Esophagus muscularis mucosa (tissue), 4 donors: ENCODE results near the gene SNX19. TPM values are rescaled to one million over a fixed set of nuclear protein-coding genes. Genes with fewer than 3 reads are reported as not detected.

Experiments used
- DNase-seq: peaks from one replicate; pipeline ENCODE4 v3.0.0-alpha.2; 2017; ENCODE audit errors: extremely low spot score
- H3K27ac ChIP-seq, 4 donors: fragments of 200-600 bp; sonication (generic); replicated peaks in 1 of 4; 1 replicate in 3 of 4; 2 replicates in 1 of 4; pipeline ENCODE4 v1.5.1; 2016 to 2019; ENCODE audit warnings: mild to moderate bottlenecking in 1 of 4
- H3K27me3 ChIP-seq, 4 donors: fragments of 200-600 bp; sonication (generic); one replicate each; pipeline versions ENCODE4 v1.5.1 to v1.6.0; 2016 to 2019
- H3K36me3 ChIP-seq, 4 donors: fragments of 200-600 bp; sonication (generic); one replicate each; pipeline ENCODE4 v1.5.1; 2016 to 2019
- H3K4me1 ChIP-seq, 4 donors: fragments of 200-600 bp; sonication (generic); one replicate each; pipeline ENCODE4 v1.5.1; 2016 to 2019
- H3K4me3 ChIP-seq, 4 donors: fragments of 200-600 bp; sonication (generic); 1 replicate in 2 of 4; 2 replicates in 2 of 4; pipeline ENCODE4 v1.5.1; 2016 to 2019; ENCODE audit warnings: mild to moderate bottlenecking in 4 of 4, moderate library complexity in 1 of 4
- H3K9me3 ChIP-seq, 4 donors: fragments of 200-600 bp; sonication (generic); 1 replicate in 3 of 4; 2 replicates in 1 of 4; pipeline ENCODE4 v1.5.1; 2016 to 2019
- CTCF ChIP-seq, 3 experiments: fragments of 200-600 bp in 2 of 3; fragments of 450-650 bp in 1 of 3; sonication (generic) in 2 of 3; IDR thresholded peaks; one replicate each; pipeline ENCODE4 v1.5.1; 2017 to 2019; ENCODE audit warnings: antibody characterized with exemption in 3 of 3, mild to moderate bottlenecking in 2 of 3, moderate library complexity in 1 of 3
- EP300 ChIP-seq: sonication (generic); formaldehyde crosslinking; IDR thresholded peaks from one replicate; pipeline ENCODE4 v1.6.1; 2017; ENCODE audit warnings: antibody characterized with exemption
- POLR2A ChIP-seq: fragments of 450-650 bp; IDR thresholded peaks from one replicate; pipeline ENCODE4 v1.6.1; 2017; ENCODE audit warnings: antibody characterized with exemption, moderate library complexity, mild to moderate bottlenecking, low read depth
- POLR2AphosphoS5 ChIP-seq, 2 donors: sonication (generic); formaldehyde crosslinking; IDR thresholded peaks; one replicate each; pipeline ENCODE4 v1.6.1; 2017; ENCODE audit warnings: antibody characterized with exemption in 2 of 2
- WGBS: methylation state at CpG from one replicate; pipeline ENCODE4 v1.1.5; 2018; 5-methylcytosine and 5-hydroxymethylcytosine counted together
- intact Hi-C: fragments of 100-400 bp; cut with DNase I; formaldehyde crosslinking; loops from one replicate; pipeline ENCODE4 v1.15.1; 2023
- total RNA-seq, 4 donors: library from RNA; depleted of rRNA; stranded (reverse); fragments of >200 nt; gene quantifications; one replicate each; pipeline versions ENCODE4 v1.1.0 to v1.2.1, GENCODE V29; 2016

Gene SNX19
- total RNA-seq, 4 donors from 2014 or later = 87.6 to 118 (median 95.8) TPM

- 75% methylated on average over 6 of the region's 6 CpGs for WGBS
- H3K4me1 ChIP-seq = peaks cover 22 to 31% (median 30%) of the 10 kb centered on the region in 4 donors
- DNase-seq = no peak
- no peaks in the 10 kb centered on the region for H3K27me3 ChIP-seq
- H3K4me3 ChIP-seq = no peak overlapping the region
- intact Hi-C loops = no loop called here
- no peak for TF ChIP-seq POLR2A
- peak in 1 of 2 donors; percentile 42 for TF ChIP-seq POLR2AphosphoS5 (IDR thresholded peaks at IDR 0.05)
- no peak for TF ChIP-seq EP300
- no peak for TF ChIP-seq CTCF (IDR thresholded peaks at IDR 0.05)
- no peaks in the 10 kb centered on the region for H3K9me3 ChIP-seq
- peak overlapping the region; percentile 38 to 76 (median 50) for H3K27ac ChIP-seq
- H3K36me3 ChIP-seq = peaks cover 46 to 87% (median 74%) of the 10 kb centered on the region in 4 donors
Measured at GRCh38 chr11:130876931-130877915, 39.1 kb downstream of the SNX19 start.

GRCh38 chr11:130876100-130876499 lies 40.2 kb downstream of the SNX19 start:
- DNase-seq = no peak
- no peak overlapping the region for H3K4me3 ChIP-seq
- peaks cover 31 to 43% (median 40%) of the 10 kb centered on the region in 4 donors for H3K4me1 ChIP-seq
- H3K27ac ChIP-seq = peak overlapping the region in 2 of 4 donors; percentile 38 to 76
- intact Hi-C loops = no loop called here
- 78% methylated on average over 4 of the region's 4 CpGs for WGBS
- no peaks in the 10 kb centered on the region for H3K27me3 ChIP-seq
- no peak for TF ChIP-seq POLR2A
- no peak for TF ChIP-seq EP300
- no peak for TF ChIP-seq CTCF (IDR thresholded peaks at IDR 0.05)
- TF ChIP-seq POLR2AphosphoS5 (IDR thresholded peaks at IDR 0.05) = no peak
- peaks cover 47 to 86% (median 68%) of the 10 kb centered on the region in 4 donors for H3K36me3 ChIP-seq
- no peaks in the 10 kb centered on the region for H3K9me3 ChIP-seq

- whole genome bisulfite sequencing = 93% methylated on average over 7 of the region's 7 CpGs
- TF ChIP-seq EP300 (no peak), POLR2A (no peak), CTCF (IDR thresholded peaks at IDR 0.05) (no peak), POLR2AphosphoS5 (IDR thresholded peaks at IDR 0.05) (no peak)
Measured at GRCh38 chr11:130874955-130875531, 41.2 kb downstream of the SNX19 start.

GRCh38 chr11:130874396-130874795 lies 41.9 kb downstream of the SNX19 start:
- DNase-seq = no peak
- Histone ChIP-seq H3K4me3 (no peak overlapping the region), H3K36me3 (peaks cover 34 to 80% (median 59%) of the 10 kb centered on the region in 4 donors), H3K4me1 (peaks cover 33 to 45% (median 41%) of the 10 kb centered on the region in 4 donors), H3K27me3 (no peaks in the 10 kb centered on the region), H3K9me3 (no peaks in the 10 kb centered on the region), H3K27ac (no peak overlapping the region)
- intact Hi-C loops = no loop called here
- no peak for TF ChIP-seq CTCF (IDR thresholded peaks at IDR 0.05)
- TF ChIP-seq POLR2AphosphoS5 (IDR thresholded peaks at IDR 0.05) = no peak
- TF ChIP-seq POLR2A = no peak
- no peak for TF ChIP-seq EP300
- WGBS = 69% methylated on average over 1 of the region's 1 CpG

More at GRCh38 chr11:130874955-130875531, 41.2 kb downstream of the SNX19 start:
- intact Hi-C loops = no loop called here
- Histone ChIP-seq H3K4me1 (peaks cover 33 to 45% (median 41%) of the 10 kb centered on the region in 4 donors), H3K27ac (no peak overlapping the region), H3K36me3 (peaks cover 41 to 84% (median 65%) of the 10 kb centered on the region in 4 donors), H3K4me3 (no peak overlapping the region), H3K9me3 (no peaks in the 10 kb centered on the region), H3K27me3 (no peaks in the 10 kb centered on the region)
- no peak for DNase-seq
